ENCODE data around the gene CDH6.
"Not testable (repeated sequence)": the region's sequence is repeated elsewhere in the genome, so short reads cannot be mapped to it uniquely, and the experiment has no call there.

CDH6 gene

DNA sequence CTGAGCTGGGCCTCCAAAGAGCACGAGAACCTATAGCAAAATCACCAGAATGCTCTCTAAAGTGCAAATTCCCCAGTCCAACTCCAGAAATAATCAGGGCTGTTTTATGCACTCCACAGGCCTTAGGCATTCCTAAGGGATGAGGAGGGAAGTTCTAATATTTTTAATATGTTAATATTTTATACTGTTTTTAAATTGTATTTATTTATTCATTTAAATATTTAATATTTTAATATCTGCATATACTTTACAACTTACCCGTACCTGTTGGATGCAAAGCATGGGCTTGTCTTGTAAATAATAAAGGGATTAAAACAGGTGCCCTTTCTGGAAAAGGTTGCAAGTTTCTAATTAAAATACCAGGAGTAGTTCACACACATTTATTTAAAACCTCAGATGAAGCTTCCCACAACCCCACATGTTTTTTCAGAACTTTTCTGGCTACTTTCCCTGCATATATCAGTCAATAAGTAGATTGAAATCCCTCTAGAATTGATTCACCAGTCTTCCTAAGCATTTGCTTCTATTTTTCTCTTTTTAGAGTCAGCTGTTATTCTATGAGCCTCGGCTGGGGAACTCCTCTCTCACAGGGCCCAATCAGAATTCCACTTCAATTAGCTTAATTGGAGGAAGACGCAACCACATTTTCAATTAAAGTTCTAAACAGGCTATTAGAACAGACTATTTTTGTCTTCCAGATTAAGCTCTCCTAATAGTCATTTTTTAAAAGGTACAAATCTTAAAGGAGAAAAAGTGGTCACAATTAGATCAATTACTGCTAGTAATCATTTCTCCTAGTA is 140.8 kb downstream of the CDH6 start:
- DNase-seq = no peak

DNA sequence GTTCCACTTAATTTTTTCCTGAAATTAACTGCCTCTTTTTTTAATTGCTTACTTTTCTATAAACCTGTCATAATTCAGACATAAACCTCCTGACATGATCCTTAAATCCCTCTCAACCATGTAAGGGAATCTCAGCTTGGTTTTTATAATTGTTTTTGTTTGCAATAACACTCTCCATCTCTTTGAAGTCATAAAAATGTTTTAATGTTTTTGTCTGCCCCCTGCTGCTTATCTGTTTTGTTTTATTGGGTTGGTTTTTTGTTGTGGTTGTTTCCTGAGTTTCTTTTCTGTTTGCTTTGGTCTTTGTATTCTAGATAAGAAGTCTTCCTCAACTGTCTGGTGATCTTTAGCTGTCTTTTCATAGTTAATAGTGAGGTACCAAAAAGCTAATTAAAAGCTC is 142.0 kb downstream of the CDH6 start:
- DNase-seq = no peak

DNA sequence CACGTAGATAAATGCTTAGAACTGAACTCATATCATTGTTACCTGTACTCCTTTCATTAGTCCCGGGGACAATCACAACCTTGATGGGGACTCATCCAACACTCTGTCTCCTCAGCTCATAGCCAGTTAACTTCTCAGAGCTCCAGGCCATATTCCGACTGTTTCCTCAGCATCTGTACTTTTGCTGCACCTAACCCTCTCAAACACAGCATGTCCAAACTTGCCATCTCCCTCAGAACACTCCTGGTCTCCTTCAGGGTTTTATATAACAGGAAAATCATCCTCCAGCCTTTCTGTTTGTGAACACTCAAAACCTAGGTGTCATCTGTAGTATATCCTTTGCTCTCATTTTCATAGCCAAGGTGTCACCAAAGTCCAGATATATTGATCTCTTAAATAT is 150.5 kb downstream of the CDH6 start:
- DNase-seq = no peak

DNA sequence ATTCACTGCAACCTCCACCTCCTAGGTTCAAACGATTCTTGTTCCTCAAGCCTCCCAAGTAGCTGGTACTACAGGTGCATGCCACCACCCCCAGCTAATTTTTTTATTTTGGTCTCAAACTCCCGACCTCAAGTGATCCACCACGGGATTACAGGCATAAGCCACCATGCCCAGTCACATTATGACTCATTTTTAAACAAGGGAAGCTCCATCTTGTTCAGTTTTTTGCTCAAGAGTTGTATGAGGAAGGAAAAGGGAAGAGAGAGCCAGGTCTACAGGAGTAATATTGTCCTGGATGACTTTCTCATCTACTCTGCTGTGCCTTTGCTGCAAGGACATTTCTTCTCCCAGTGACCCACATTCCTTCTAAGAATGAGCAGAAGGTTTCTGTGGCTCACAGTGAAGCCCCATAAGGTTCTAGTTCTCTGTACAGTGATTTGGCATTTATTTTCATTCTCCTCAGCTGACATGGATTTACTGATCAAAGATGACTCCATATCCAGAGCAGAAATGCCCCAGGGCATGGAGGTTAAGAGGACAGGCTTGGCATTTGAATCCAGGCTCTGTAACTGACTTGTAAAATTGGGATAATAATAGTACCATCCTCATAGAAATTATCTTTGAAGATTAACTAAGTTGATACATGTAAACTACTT is 153.5 kb downstream of the CDH6 start:
- DNase-seq = no peak

DNA sequence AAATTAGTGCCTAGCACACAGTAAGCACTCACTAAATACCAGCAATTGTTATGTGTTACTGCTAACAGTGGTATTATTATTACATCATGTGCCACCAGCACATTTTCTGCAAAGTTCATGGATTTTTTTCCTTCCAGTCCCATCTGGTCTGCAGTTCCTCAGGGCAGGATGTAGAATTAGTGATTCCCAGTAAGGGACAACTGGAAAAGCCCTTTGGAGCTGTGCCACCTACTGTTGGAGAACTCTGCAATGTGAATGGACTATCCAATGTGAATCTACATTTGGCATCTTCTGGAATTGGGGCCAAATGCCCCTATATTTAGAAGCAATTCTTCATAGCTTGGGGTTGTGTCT is 154.0 kb downstream of the CDH6 start:
- DNase-seq = no peak

DNA sequence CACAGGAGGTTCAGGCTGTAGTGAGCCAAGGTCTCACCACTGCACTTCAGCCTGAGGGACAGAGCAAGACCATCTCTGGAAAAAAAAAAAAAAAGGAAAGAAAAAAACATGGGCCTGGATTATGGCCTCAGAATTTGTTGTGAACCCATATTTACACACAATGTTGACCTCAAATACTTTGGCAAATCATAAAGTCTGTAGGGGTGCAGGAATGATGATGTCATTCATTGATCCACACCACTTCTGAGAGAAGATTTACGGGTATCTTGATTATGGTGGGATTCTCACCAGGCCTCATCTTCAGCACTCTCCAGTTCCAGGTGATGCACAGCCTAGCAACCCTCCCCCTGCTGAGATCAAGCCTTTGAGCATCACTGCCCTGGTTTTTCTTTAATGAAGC is 156.9 kb downstream of the CDH6 start:
- DNase-seq = no peak

DNA sequence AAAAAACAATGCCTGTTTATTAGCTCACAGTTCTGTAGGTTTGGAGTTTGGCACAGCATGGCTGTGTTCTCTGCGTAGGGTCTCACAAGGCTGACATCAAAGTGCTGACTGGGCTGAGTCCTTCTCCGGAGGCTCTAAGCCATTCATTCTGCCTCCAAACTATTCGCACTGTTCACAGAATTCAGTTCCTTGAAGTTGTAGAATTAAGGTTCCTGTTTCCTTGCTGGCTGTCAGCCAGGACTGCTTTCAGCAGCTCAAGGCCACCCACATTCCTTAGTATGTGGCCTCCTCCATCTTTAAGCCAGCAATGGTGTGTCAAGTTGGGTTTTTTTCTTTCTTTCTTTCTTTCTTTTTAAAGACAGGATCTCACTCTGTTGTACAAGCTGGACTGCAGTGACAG is 161.9 kb downstream of the CDH6 start:
- no peak for DNase-seq

DNA sequence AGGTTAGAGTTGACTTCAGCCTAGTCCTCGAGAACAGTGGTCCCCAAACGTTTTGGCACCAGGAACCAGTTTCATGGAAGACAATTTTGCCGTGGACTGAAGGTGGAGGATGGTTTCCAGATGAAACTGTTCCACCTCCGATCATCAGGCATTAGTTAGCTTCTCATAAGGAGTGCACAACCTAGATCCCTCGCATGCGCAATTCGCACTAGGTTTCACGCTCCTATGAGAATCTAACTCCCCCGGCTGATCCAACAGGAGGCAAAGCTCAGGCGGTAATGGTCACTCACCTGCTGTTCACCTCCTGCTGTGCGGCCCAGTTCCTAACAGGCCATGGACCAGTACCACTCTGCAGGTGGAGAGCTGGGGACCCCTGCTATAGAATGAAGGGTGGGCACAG is 163.6 kb downstream of the CDH6 start:
- DNase-seq = no peak

DNA sequence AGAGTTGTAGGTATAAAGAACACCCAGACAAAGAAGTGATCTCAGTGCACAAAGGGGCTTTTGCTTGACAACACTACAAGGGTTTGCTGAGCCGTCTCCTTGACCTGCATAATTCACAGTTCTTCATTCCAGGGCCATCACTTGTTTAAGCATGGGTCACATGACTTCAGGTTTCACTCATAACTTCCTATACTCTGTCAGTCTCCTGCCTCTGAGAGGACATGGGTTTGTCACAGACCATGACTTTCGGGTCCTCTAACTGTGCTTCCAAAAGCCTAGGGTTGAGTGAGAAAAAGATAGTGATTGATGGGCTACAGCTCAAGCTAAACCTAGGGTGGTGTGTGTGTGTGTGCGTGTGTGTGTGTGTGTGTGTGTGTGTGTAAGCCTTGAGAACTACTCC is 166.4 kb downstream of the CDH6 start:
- no peak for DNase-seq

DNA sequence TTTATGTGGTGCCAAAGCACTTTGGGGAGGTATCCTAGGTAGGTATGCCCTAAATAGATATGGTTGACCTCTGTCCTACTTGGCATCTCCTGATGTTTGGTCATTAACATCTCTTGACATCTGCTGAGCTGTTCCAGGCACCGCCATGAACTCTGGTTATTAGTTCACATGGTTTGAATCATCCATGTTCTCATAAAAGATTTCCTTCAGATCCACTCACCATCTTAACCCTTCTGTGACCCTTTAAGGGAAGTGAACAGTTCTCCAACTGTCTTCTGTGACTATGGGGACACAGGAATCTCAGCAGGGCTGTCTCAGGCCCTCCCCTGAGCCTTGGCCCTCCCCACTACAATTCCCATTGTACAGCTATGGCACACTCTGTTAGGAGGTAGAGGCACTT is 167.7 kb downstream of the CDH6 start:
- DNase-seq = no peak

DNA sequence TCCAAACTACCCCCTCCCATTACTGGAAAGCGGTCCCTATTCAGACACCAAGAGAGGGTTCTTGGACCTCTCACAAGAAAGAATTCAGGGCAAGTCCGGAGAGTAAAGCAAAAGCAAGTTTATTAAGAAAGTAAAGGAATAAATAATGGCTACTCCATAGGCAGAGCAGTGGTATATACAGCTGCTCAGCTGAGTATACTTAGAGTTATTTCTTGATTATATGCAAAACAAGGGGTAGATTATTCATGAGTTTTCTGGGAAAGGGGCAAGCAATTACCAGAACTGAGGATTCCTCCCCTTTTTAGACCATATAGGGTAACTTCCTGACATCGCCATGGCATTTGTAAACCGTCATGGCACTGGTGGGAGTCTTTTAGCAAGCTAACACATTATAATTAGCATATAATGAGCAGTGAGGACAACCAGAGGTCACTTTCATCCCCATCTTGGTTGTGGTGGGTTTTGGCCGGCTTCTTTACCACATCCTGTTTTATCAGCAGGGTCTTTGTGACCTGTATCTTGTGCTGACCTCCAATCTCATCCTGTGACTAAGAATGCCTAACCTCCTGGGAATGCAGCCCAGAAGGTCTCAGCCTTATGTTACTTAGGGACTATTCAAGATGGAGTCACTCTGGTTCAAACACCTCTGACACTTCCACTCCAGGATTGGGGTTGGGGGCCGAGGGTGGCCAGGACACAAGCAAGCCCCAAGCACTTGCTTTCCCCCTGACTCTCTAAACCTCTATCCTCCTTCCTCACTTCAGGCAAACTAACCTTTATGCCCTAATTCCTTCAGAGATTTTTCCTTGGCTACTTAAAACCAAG is 168.4 kb downstream of the CDH6 start:
- not testable (repeated sequence) for DNase-seq

DNA sequence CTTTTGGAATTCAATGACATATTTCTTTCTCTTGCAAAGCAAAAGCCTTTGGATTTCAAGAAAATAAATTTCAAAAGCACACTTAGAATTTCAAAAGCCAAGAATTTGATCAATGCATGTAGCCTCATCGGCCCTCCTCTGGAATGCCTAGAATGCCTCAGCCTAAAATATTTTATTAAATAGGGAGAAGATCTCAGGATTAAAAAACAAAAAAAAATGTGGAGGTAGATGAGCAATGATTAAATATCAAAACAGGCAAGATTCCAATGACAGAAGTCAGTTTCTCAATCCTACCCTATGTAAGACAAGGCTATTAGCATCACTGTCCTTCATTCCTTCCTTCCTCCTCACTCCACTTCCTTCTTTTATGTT is 169.0 kb downstream of the CDH6 start:
- DNase-seq = no peak

DNA sequence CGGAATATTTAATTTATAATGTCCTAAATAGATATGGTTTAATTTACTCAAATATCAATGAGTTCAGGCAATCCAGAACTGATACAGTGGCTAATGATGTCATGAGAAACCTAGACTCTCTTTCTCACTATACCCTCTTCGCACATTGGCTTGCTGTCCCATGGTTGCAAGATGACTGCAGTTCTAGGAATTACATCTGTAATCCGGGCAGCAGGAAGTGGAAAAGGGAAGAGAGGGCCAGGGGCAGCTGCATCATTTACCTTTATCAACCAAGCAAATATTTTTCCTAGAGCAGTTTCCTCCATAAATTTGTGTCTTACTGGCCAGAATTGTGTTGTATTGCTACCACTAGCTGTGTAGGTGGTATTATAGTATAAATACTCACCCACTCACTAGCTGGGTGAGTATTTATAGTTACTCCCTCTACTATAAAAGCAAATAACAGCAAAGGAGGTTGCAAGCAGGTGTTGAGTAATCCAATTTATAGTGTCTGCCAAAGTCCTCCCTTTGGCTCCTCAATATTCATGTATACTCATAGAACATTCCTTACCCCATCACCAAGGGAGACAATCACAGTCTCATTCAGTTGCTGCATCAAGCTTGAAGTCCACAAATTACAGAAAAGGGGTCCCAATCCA is 169.6 kb downstream of the CDH6 start:
- no peak for DNase-seq

DNA sequence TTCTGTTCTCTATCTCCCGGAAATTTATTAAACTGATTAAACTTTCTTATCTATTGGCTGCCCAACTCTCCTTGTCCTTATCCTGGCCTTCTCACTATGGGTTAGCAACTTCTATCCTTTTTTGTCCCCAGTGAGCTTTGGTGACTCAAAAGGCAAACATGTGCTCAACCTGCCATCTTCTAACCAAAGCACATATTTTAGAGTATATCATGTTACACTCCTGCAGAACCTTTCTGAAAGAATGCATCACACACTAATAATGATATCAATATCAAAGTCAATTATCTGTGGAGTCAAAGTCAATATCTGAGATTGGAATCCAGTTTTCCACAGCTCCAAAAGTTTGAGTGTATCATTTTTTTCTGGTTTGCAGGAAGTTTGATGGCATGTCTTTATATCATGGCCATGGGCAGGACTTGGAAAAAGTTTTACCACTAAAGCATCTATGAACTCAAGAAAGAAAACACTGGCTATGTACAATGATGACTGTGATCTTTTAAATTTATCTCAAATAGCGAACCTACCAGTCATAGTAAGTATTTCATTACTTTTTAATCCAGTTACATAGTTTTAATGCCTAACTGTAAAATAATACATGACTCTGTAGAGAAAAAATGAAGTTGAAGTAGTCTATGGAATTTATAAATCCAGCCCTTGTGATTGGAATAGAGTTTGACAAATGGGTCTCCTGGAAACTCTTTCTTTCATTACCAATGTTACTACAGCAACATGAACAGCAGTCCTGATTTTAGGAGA is 171.6 kb downstream of the CDH6 start:
- no peak for DNase-seq

DNA sequence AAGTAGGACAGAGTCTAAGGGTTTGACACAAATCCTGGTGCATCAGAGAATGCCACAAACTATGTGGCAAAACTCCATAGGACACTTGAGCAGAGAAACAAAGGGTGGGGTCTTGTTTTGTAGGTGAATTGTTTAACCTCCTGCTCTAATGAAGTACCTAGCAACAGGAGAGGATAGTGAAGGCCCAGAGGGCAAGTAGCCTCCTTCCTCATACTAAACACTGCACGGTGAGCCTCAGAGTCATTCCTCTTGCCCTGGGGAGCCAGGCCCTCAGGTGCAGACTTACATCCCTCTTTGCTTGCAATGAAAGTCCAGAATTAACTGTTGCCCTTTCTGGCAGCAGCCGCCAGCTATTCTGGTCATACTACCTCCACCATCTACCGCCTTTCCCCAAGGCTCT is 172.3 kb downstream of the CDH6 start:
- no peak for DNase-seq

DNA sequence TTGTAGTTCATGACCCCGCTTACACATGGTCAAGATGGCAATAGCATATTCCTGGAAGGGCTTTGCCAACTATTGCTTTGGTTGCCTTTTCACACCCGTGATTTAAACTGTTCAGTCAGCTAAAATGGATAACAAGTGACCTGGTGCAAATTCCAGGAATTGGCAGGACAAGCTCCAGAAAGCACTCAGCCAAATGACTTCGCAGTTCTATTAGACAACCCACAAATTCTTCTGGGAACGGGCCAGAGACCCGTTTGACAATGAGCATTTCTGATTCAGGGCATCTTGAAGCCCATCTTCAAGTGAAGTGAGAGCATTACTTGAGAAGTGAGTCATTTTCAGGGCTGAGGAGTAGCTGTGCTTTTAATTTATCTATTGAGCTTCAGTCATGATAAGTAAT is 173.5 kb downstream of the CDH6 start:
- DNase-seq = no peak

DNA sequence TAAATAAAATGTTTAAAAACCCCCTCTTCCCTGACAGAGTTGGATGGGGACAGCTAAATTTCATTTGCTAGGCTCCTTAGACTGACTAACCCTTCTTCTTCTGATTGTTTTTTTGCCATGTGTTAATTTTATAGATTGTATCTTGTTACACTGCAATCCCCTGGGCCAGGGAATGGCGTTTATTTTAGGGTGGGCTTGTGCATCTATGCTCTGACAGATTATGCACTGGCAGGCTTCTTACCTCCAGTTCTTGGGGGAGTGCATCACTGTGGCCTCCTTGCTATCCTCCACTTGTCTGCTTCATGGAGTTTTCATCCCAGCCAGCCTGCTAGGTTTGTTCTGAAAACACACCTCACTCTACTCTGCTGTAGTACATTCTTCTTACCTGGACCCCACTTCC is 178.6 kb downstream of the CDH6 start:
- DNase-seq = no peak

DNA sequence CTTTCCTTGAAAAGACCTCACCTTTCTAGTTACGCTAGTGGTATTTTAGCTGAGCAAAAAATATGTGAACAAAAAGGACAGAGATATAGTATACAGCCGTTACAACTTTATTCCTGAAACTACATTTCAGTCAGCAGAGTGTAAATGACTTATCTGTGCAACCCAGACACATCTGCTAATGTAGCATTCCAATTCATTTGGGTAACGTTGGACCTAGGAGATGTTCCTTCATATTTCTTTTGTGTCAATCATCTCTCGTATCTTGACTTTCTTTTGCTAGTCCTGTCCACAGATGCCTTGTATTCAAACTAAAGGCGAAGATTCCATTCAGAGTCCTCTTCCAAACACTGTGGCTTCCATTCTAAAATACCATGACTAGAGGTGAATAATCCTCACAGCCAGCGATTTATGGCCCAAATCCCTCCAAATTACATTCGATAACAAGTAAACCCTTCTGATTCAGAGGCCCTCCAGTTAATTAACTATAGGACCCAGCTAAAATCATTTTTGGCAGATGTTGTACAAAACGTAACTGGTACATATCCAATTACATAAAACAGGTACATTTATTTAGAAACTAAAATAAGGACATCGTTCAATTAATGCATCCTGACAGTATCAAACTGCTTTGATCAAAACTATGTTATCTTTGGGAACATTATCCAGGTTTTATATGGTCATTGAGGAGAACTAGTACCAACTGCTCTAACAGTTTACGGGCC is 182.7 kb downstream of the CDH6 start:
- no peak for DNase-seq

DNA sequence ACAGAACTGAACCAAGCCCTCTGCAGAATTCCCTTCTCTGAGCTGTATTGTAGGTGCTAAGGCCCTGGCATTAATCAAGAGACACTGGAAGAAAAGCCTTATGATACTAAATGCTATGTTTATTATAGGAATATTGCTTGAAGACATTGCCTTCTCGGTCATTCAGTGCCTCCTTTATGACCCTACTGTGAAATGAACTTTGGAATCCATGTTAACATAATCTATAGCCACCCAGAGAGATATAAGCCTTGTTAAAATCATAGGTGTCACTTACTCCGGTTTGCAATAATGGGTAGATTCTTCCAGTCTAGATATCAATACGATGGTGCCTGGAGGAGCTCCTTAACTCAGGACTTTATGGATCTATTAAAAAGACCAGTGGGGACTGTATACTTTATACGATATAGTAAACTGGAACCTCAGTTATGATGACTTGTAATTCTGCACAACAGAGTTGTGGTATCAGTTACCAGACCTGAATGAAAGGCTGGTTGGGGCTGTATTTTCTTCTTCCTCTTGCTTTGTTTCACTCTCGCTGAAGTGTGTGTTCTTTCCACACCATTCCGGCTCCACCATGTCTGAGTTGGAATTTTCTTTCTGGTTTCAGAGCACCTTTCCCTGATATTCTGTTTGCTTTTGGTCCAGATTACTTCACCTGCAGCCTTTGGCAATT is 183.9 kb downstream of the CDH6 start:
- DNase-seq = no peak

DNA sequence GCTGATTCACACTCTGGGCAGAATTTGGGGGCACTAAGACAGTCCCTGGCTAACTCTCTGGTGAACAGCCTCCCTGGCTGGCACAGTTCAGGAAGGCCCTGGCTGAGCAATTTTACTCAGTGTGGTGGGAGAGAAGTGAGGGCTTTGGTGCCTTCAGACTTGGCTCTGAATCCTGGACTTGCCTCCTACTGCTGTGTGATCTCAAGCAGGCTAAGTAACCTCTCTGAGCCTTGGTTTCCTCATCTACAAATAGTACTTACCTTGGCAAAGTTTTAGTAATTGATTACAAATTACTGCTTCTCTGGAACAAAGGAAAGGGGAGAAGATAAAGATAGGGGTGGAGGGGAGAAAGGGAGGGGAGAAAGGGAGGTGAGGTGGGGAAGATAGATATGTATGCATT is 184.7 kb downstream of the CDH6 start:
- no peak for DNase-seq

Data from right hindlimb (tissue), 1 donor.